Right lobe of liver (tissue), 4 donors: ENCODE data around the gene GRK6.

Experiments
- CTCF ChIP-seq, 4 donors: fragments of 200-600 bp in 3 of 4; fragments of 450-650 bp in 1 of 4; IDR thresholded peaks; one replicate each; pipeline versions ENCODE4 v1.5.1 to v1.8.0; 2016 to 2022; ENCODE audit warnings: antibody characterized with exemption in 4 of 4, mild to moderate bottlenecking in 2 of 4
- POLR2A ChIP-seq: fragments of 450-650 bp; IDR thresholded peaks from one replicate; pipeline ENCODE4 v1.6.1; 2017; ENCODE audit warnings: antibody characterized with exemption, mild to moderate bottlenecking
- donor health status: DM: no; HTN: no; CAD: no.
- donor health status: DM: no; HTN: no; CAD: no.
- donor health status: DM: no; HTN: yes; CAD: no.

GRCh38 chr5:177445052-177445916 lies 18.8 kb downstream of the GRK6 start:
- TF ChIP-seq CTCF (IDR thresholded peaks at IDR 0.05) (no peak), POLR2A (no peak)
